WTC11 (cell line): Measurements from ENCODE around the gene PDCD10.

Experiments
- ARID4B ChIP-seq: sonication (generic); formaldehyde crosslinking; IDR thresholded peaks from 2 replicates; pipeline ENCODE4 v1.8.0; 2023; ENCODE audit warnings: missing genetic modification reagents, mild to moderate bottlenecking, borderline replicate concordance
- CTCF ChIP-seq: fragments of 200-600 bp; IDR thresholded peaks from 2 replicates; pipeline ENCODE4 v1.8.0; 2022; ENCODE audit warnings: antibody characterized with exemption
- ESRRA ChIP-seq: sonication (generic); formaldehyde crosslinking; IDR thresholded peaks from 2 replicates; pipeline ENCODE4 v1.8.1; 2022; ENCODE audit warnings: mild to moderate bottlenecking, missing genetic modification reagents, borderline replicate concordance
- IRF1 ChIP-seq: sonication (generic); formaldehyde crosslinking; IDR thresholded peaks from 2 replicates; pipeline ENCODE4 v1.8.0; 2023; ENCODE audit warnings: missing genetic modification reagents
- ZNF532 ChIP-seq: fragments of 250-450 bp; sonication (Bioruptor Pico); IDR thresholded peaks from 2 replicates; pipeline ENCODE4 v1.9.0; 2021; ENCODE audit warnings: mild to moderate bottlenecking, borderline replicate concordance

- TF ChIP-seq CTCF (no peak), ARID4B (no peak), IRF1 (CRISPR knock-in tag) (no peak), ZNF532 (CRISPR knock-in tag) (no peak), ESRRA (CRISPR knock-in tag) (no peak)
These were observed 3.3 kb upstream of the PDCD10 start for GRCh38 chr3:167738037-167738436.
